Suprapubic skin (tissue), 3 donors: ENCODE measurements around the gene STK36.

ENCODE experiments used
- CTCF ChIP-seq, 2 donors: fragments of 200-600 bp in 1 of 2; fragments of 450-650 bp in 1 of 2; sonication (generic) in 1 of 2; IDR thresholded peaks; one replicate each; pipeline ENCODE4 v1.5.1; 2016 to 2019; ENCODE audit warnings: antibody characterized with exemption in 2 of 2, mild to moderate bottlenecking in 1 of 2, moderate library complexity in 1 of 2
- EP300 ChIP-seq: sonication (generic); formaldehyde crosslinking; IDR thresholded peaks from one replicate; pipeline ENCODE4 v1.6.1; 2017; ENCODE audit warnings: antibody characterized with exemption
- POLR2A ChIP-seq, 2 donors: fragments of 450-650 bp; IDR thresholded peaks; one replicate each; pipeline ENCODE4 v1.6.1; 2017; ENCODE audit warnings: antibody characterized with exemption in 2 of 2, mild to moderate bottlenecking in 2 of 2, moderate library complexity in 2 of 2

- no peak for TF ChIP-seq CTCF (IDR thresholded peaks at IDR 0.05)
- TF ChIP-seq POLR2A (IDR thresholded peaks at IDR 0.05): no peak
- TF ChIP-seq EP300: no peak
These were observed 19.3 kb downstream of the STK36 start for GRCh38 chr2:218691234-218691633.
